ENCODE measurements around the gene CST1. TPM values are rescaled to one million over a fixed set of nuclear protein-coding genes. Genes with fewer than 3 reads are reported as not detected.
"Not testable (repeated sequence)": the region's sequence is repeated elsewhere in the genome, so short reads cannot be mapped to it uniquely, and the experiment has no call there.

The CST1 gene
- total RNA-seq, 2 experiments from 2014 or later = not detected

- Histone ChIP-seq H3K9me3 (ENCODE audit: low read length) (no peaks in the 10 kb centered on the region), H2AFZ (ENCODE audit: low read length) (no peak overlapping the region), H3K27ac (ENCODE audit: low read depth, low read length, poor library complexity, severe bottlenecking) (no peak overlapping the region), H3K36me3 (ENCODE audit: insufficient read depth, low read length) (no peaks in the 10 kb centered on the region), H3K4me3 (ENCODE audit: low read depth, low read length, poor library complexity, severe bottlenecking) (no peak overlapping the region), H3K79me2 (ENCODE audit: insufficient read depth, low read depth, low read length) (no peaks in the 10 kb centered on the region), H4K20me1 (ENCODE audit: insufficient read depth, low read length) (no peaks in the 10 kb centered on the region), H3K4me1 (ENCODE audit: insufficient read depth, low read length, poor library complexity, severe bottlenecking) (no peaks in the 10 kb centered on the region), H3K4me2 (ENCODE audit: low read length) (no peak overlapping the region), H3K9me2 (ENCODE audit: insufficient read depth, low read length) (no peaks in the 10 kb centered on the region)
- intact Hi-C loops (cut with micrococcal nuclease; ENCODE audit: unreplicated experiment) = no loop called here
- BruUV-seq (replicated peaks) = no TSS peak
- CTCF ChIA-PET (ENCODE audit: unreplicated experiment) = no interaction called here
- DNase-seq (ENCODE audit: low spot score) = no peak
- POLR2A ChIA-PET = no interaction called here
- TF ChIP-seq, protein P1, sequence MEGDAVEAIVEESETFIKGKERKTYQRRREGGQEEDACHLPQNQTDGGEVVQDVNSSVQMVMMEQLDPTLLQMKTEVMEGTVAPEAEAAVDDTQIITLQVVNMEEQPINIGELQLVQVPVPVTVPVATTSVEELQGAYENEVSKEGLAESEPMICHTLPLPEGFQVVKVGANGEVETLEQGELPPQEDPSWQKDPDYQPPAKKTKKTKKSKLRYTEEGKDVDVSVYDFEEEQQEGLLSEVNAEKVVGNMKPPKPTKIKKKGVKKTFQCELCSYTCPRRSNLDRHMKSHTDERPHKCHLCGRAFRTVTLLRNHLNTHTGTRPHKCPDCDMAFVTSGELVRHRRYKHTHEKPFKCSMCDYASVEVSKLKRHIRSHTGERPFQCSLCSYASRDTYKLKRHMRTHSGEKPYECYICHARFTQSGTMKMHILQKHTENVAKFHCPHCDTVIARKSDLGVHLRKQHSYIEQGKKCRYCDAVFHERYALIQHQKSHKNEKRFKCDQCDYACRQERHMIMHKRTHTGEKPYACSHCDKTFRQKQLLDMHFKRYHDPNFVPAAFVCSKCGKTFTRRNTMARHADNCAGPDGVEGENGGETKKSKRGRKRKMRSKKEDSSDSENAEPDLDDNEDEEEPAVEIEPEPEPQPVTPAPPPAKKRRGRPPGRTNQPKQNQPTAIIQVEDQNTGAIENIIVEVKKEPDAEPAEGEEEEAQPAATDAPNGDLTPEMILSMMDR (conservative IDR thresholded peaks at IDR 0.05; ENCODE audit: low read length) = no peak
- no peak for TF ChIP-seq EZH2phosphoT487 (IDR thresholded peaks at IDR 0.05; ENCODE audit: borderline replicate concordance, low read depth, low read length)
Observed at GRCh38 chr20:23744817-23745216, 5.9 kb downstream of the CST1 start.

DNA sequence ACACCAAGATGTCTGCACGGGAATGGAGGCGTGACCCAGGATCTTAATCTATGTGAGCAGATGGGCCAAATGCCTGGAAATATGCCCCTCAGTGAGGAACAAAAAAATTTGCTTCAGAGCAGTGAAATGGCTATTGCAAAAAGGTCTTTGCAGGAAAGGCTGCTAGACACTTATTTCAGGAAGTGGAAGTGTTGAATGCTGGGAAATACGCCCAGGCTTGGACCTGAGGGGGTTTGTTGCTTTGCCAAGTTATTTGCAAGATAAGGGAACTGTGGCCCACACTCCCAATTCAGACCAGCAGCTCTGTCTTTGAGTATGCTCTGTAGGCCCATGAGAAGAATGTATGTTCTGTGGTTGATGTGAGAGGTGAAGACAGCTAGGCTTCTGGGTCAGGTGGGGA is 15.3 kb downstream of the CST1 start:
- H3K79me2 ChIP-seq (ENCODE audit: insufficient read depth, low read depth, low read length); H3K9me2 ChIP-seq (ENCODE audit: insufficient read depth, low read length); intact Hi-C loops (cut with micrococcal nuclease; ENCODE audit: unreplicated experiment); H2AFZ ChIP-seq (ENCODE audit: low read length); DNase-seq (ENCODE audit: low spot score); H3K27ac ChIP-seq (ENCODE audit: low read depth, low read length, poor library complexity, severe bottlenecking); POLR2A ChIA-PET; BruUV-seq (replicated peaks); H4K20me1 ChIP-seq (ENCODE audit: insufficient read depth, low read length); H3K36me3 ChIP-seq (ENCODE audit: insufficient read depth, low read length); CTCF ChIA-PET (ENCODE audit: unreplicated experiment); H3K4me2 ChIP-seq (ENCODE audit: low read length); H3K4me1 ChIP-seq (ENCODE audit: insufficient read depth, low read length, poor library complexity, severe bottlenecking); H3K4me3 ChIP-seq (ENCODE audit: low read depth, low read length, poor library complexity, severe bottlenecking); H3K9me3 ChIP-seq (ENCODE audit: low read length): not testable (repeated sequence)

- H3K9me3 ChIP-seq (ENCODE audit: low read length); CTCF ChIA-PET (ENCODE audit: unreplicated experiment); H3K36me3 ChIP-seq (ENCODE audit: insufficient read depth, low read length); H3K4me1 ChIP-seq (ENCODE audit: insufficient read depth, low read length, poor library complexity, severe bottlenecking); H3K27ac ChIP-seq (ENCODE audit: low read depth, low read length, poor library complexity, severe bottlenecking); H4K20me1 ChIP-seq (ENCODE audit: insufficient read depth, low read length); BruUV-seq (replicated peaks); H2AFZ ChIP-seq (ENCODE audit: low read length); H3K9me2 ChIP-seq (ENCODE audit: insufficient read depth, low read length); H3K4me2 ChIP-seq (ENCODE audit: low read length); H3K79me2 ChIP-seq (ENCODE audit: insufficient read depth, low read depth, low read length); H3K4me3 ChIP-seq (ENCODE audit: low read depth, low read length, poor library complexity, severe bottlenecking); intact Hi-C loops (cut with micrococcal nuclease; ENCODE audit: unreplicated experiment); DNase-seq (ENCODE audit: low spot score); POLR2A ChIA-PET: not testable (repeated sequence)
Observed at GRCh38 chr20:23734949-23735348, 15.8 kb downstream of the CST1 start.

DNA sequence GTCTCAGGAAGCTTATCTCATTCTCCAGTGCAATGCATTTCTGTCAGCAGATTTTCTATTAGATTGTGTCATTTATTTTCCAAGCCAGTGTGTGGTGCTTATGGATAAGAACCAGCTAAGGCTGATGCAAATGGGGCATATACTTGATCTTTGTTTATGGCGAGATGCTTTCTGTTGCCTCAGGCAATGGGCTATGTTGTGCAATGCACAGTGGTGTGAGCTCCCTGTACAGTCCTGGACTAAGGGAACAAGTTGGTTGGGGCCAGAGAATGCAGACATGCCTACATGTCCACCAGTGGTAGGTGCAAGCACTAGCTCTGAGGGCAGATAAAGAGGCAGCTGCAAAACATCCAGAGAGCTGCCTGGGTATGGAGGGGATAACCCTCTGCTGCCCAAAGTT is 16.3 kb downstream of the CST1 start:
- intact Hi-C loops (cut with micrococcal nuclease; ENCODE audit: unreplicated experiment); H3K27ac ChIP-seq (ENCODE audit: low read depth, low read length, poor library complexity, severe bottlenecking); H3K4me3 ChIP-seq (ENCODE audit: low read depth, low read length, poor library complexity, severe bottlenecking); H3K4me1 ChIP-seq (ENCODE audit: insufficient read depth, low read length, poor library complexity, severe bottlenecking); H2AFZ ChIP-seq (ENCODE audit: low read length); H3K36me3 ChIP-seq (ENCODE audit: insufficient read depth, low read length); H3K79me2 ChIP-seq (ENCODE audit: insufficient read depth, low read depth, low read length); POLR2A ChIA-PET; H3K4me2 ChIP-seq (ENCODE audit: low read length); BruUV-seq (replicated peaks); CTCF ChIA-PET (ENCODE audit: unreplicated experiment); H3K9me2 ChIP-seq (ENCODE audit: insufficient read depth, low read length); H4K20me1 ChIP-seq (ENCODE audit: insufficient read depth, low read length); DNase-seq (ENCODE audit: low spot score); H3K9me3 ChIP-seq (ENCODE audit: low read length): not testable (repeated sequence)
